ENCODE results near the gene PDXP. TPM values are rescaled to one million over a fixed set of nuclear protein-coding genes. Genes with fewer than 3 reads are reported as not detected.

The PDXP gene
- total and polyA plus RNA-seq, 3 donors from 2014 or later, result 51.9 to 117 (median 95.7) TPM

- 35 to 40% methylated on average over 6 of the region's 6 CpGs for WGBS, 2 donors
- peak; percentile 80 for DNase-seq
- Histone ChIP-seq H3K9me3 (no peaks in the 10 kb centered on the region), H3K4me1 (peaks cover 51% of the 10 kb centered on the region), H3K36me3 (ENCODE audit: low read depth, missing control alignments) (no peaks in the 10 kb centered on the region), H3K27me3 (no peaks in the 10 kb centered on the region), H3K4me3 (no peak overlapping the region), H3K27ac (peak overlapping the region; percentile 94 to 96)
- intact Hi-C loops (cut with DNase I; ENCODE audit: low total_unique reads), result no loop called here
- TF ChIP-seq CTCF (IDR thresholded peaks at IDR 0.05), result no peak
- no peak for TF ChIP-seq POLR2A (IDR thresholded peaks at IDR 0.05)
These were observed 47.3 kb upstream of the PDXP start for GRCh38 chr22:37611207-37611606.

GRCh38 chr22:37616201-37617083 is 42.1 kb upstream of the PDXP start:
- TF ChIP-seq POLR2A (IDR thresholded peaks at IDR 0.05) (no peak), CTCF (IDR thresholded peaks at IDR 0.05) (no peak)
- intact Hi-C loops (cut with DNase I; ENCODE audit: low total_unique reads), result no loop called here
- no peak for DNase-seq
- WGBS, 2 donors, result 86 to 90% methylated on average over 17 to 25 of the region's 27 CpGs
- Histone ChIP-seq H3K4me1 (peaks cover 19% of the 10 kb centered on the region), H3K36me3 (ENCODE audit: low read depth, missing control alignments) (no peaks in the 10 kb centered on the region), H3K27me3 (no peaks in the 10 kb centered on the region), H3K9me3 (no peaks in the 10 kb centered on the region), H3K27ac (no peak overlapping the region), H3K4me3 (no peak overlapping the region)

GRCh38 chr22:37617431-37617830 is 41.1 kb upstream of the PDXP start:
- no peak for DNase-seq
- TF ChIP-seq CTCF (IDR thresholded peaks at IDR 0.05) (no peak), POLR2A (IDR thresholded peaks at IDR 0.05) (no peak)
- no peaks in the 10 kb centered on the region for H3K27me3 ChIP-seq
- no peak overlapping the region for H3K27ac ChIP-seq
- intact Hi-C loops (cut with DNase I; ENCODE audit: low total_unique reads), result no loop called here
- WGBS, 2 donors, result 82 to 95% methylated on average over 1 of the region's 1 CpG
- no peaks in the 10 kb centered on the region for H3K9me3 ChIP-seq
- H3K36me3 ChIP-seq (ENCODE audit: low read depth, missing control alignments), result no peaks in the 10 kb centered on the region
- no peak overlapping the region for H3K4me3 ChIP-seq
- peaks cover 12% of the 10 kb centered on the region for H3K4me1 ChIP-seq

- H3K4me3 ChIP-seq, result no peak overlapping the region
- DNase-seq, result no peak
- WGBS, 2 donors, result 81 to 91% methylated on average over 5 to 14 of the region's 14 CpGs
- peaks cover 10% of the 10 kb centered on the region for H3K4me1 ChIP-seq
- no peaks in the 10 kb centered on the region for H3K9me3 ChIP-seq
- intact Hi-C loops (cut with DNase I; ENCODE audit: low total_unique reads), result no loop called here
- no peaks in the 10 kb centered on the region for H3K36me3 ChIP-seq (ENCODE audit: low read depth, missing control alignments)
- TF ChIP-seq CTCF (IDR thresholded peaks at IDR 0.05) (no peak), POLR2A (IDR thresholded peaks at IDR 0.05) (no peak)
- no peaks in the 10 kb centered on the region for H3K27me3 ChIP-seq
- no peak overlapping the region for H3K27ac ChIP-seq
These were observed 40.4 kb upstream of the PDXP start for GRCh38 chr22:37618072-37618656.
